CD4-positive, alpha-beta T cell treated with Interleukin-4 for 1 hour (primary cell): ENCODE results near the gene IL17REL.

Source experiments
- DNase-seq, 2 donors: peaks; one replicate each; pipeline ENCODE4 v3.0.0-alpha.2; 2020 to 2022

IL17REL gene

GRCh38 chr22:49954991-49955580, 57.5 kb downstream of the IL17REL start:
- DNase-seq: no peak

DNA sequence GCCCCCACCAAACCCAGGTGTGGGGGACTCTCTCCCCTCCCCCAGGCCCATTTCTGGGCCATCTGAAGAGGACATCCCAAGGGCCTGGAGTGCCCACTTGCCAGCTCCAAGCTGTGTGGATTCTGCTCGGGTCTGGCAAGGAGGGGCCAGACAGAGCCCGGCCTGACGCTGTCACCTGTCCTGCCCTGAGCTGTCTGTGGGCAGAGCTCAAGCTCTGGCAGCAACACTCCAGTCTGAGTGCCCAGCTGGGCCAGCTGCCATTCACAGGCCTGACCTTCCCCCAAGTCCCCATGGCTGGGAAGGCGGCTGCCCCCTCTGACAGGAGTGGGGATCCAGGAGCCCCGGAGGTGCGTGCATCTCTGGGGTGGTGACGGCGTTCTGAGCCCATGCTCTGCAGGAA, 58.2 kb downstream of the IL17REL start:
- no peak for DNase-seq

DNA sequence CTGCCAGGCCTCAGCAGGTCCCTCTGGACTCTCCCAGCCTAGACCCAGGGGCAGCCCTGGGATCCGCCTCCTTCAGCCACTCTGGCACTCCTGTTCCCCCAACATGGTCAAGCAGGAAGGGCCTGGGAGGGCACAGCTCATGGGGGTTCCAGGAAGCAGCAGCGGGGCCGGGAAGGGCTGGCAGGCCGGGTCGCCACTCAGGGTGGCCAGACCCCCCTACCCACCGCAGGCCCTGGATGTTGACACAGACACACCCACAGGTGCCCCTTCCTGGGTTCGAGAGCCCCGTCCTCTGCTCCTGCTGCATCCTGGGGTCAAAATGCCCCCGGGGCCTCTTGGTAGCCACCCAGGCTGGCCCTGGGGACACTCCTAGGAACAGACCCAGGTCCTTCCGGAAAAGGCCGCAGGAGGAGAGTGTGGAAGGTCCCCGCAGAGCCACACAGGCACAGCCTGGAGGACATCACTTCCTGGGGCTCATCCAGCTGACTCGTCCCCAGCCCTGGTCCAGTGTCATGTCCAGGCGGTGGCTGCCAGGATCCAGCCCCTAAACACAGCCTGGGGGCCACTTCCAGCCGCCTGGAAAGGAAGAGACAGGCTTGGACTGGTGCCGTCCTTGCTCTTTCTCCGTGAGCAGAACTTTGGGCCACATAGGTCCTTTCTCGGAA, 58.8 kb downstream of the IL17REL start:
- no peak for DNase-seq

DNA sequence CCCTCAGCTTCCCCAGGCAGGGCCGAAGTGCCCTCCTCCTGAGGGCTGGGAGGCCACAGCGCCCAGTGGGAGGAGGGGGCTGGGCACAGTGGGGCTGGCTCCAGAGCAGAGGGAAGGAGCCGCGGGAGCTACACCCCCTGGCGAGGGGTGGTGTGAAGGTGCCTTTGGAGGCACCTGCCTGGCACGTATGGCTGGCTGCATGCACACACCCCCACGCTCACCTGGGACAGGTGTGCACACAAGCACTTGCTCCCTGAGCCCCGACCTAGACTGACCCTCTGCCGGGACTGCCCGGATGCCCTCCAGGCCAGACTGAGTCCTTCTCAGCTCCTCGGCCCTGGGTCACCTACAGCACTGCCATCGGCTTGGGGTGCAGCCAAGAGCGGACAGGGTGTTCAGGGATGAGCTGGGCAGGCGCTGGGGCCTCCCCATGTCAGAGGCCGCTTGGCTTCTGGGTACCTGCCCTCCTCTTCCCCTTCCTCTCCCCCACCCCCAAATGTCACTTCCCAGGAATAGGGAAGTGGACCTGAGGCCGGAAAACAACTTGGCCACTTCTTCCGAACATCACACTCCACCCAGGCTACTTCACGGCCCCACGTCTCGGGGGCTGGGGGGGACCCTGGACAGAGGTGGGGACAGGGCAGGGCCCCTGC, 59.4 kb downstream of the IL17REL start:
- DNase-seq: peak; percentile 23 to 68

GRCh38 chr22:49951986-49952896, 60.3 kb downstream of the IL17REL start:
- no peak for DNase-seq

DNA sequence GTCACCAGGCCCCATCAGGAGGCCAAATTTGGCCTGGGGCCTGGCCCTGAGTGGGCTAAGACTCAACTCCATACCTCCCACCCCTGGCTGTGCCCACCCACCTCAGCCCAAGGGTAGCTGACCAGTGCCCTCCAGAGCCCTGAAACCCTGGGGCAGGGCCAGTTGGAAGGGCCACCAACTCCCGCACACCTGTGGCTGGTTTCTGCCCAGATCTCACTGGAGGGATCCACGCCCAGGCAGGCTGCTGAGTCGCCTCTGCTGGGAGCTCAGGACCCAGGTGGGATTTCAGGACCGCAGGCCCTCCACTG, 60.9 kb downstream of the IL17REL start:
- DNase-seq: no peak

DNA sequence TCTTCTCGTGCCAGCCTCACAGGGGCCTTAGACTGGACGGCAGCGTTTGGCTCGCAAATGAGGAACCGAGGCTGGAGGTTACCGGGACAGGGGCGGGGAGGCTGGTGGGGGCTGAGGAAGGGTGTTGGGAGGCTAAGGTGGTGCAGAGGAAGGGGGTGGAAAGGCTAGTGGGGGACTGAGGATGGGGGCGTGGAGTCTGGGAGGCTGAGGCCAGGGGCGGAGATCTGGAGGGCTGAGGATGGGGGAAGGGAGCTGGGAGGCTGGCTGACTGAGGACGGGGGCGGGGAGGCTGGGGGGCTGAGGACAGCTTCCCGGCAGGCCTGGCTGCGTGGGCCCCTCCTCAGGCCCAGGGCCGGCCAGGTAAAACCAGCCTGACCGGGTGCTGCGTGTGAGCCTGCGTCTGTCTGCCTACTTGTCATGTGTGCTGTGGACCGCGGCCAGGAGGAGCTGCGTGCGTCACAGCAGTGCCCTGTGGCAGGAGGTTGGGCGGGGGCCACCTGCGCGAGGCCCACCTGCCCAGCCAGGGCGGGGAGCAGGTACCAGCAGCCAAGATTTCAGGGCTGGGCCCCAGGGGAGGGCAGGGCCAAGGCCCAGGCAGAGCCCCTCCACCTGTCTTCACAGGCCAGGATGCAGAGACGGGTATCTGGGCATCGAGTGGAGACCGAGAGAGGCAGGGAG, 61.4 kb downstream of the IL17REL start:
- DNase-seq: no peak

GRCh38 chr22:49950396-49950994, 62.1 kb downstream of the IL17REL start:
- no peak for DNase-seq

DNA sequence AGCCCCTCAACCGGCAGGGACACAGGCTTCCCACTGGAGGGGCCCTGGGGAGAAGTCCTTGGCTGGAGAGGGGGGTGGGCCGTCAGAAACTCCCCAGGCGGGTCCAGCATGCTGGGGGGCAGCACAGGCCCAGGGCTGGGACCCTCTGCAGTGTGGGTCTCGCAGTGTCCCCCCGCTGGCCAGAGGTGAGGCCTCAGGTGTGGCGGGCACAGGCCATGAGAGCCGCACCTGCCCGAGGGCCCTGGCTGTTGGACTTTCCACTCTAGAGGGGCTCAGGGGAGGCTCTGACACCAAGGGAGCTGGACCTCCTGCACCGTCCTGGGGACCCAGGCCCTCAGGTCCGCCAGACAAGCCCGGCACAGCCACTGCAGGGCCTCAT, 62.7 kb downstream of the IL17REL start:
- no peak for DNase-seq

DNA sequence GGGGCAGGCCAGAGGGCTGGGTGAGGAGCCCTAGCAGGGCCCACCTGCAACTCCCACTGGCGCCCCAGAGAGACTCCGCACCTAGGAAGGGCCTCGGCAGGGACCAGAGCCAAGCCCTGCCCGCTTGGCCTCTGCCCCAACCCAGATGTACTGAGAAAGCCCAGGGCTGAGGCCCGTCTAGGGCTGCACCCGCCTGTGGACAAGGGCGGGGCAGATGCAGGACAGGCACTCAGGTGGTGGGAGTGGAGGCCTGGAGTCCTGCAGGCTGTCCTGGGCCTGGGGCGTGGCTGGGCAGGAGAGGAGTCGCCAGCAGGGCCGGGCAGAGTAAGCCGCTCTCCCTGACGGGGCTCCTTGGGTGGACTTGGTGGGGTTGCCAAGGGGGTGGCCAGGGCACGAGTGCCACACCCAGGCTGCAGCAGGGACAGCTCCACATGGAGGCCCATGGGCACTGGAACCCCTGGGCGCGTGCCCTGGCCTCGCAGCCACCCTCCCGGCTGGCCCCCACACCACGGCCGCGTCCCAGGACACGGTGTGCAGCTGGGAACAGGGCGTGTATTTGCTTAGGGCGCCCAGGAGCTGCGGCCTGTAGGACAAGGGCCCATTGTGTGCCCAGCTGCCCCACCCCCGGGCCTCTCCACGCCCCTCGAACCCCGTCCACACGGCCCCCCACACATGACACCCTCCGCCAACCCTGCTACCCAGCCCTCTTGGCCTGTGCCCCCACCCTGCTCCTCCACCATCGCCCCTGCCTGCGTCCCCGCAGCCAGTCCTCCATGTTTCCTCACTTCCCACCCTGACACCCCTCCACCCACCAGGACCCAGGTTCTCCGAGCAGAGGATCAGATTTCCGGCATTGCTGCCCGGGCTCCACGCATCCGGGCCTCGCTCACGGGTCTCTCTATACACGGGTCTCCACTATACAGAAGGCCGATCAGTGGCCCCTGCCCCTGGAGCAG, 63.3 kb downstream of the IL17REL start:
- no peak for DNase-seq

DNA sequence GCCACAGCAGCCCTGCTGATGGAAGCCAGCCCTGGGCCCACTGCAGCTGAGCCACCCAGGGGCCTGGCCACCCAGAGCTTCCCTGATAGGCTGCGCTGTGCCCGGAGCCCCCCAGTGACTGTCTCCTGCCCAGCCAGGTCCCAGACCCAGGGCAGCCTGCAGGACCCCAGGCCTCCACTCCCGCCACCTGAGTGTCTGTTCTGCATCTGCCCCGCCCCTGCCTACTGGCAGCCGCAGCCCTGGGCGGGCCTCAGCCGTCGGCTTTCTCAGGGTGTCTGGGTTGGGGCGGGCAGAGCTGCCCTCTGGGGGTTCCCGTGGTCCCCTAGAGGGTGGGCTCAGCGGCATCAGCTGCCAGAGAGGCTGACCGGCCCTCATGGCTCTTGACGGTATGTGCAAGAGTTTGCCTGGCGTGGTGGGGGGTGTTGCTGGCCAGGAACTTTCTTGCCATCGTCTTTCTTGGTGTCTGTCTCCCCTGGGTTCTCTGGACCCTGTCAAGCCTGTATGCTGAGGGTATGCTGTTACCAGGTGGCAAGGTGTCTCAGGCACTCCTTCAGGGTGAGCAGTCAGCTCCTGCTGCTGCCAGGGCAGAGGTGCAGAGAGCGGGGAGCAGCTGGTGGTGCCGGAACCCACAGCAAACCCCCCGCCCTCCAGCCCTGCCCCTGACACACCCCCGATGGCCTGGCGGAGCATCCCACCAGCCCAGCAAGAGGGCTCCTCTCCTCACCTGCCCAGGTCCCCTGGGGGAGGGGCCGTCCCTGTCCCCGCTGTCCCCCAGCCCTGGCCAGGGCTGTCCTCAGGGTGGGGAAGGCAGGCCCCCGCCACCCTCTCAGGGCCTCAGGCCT, 64.2 kb downstream of the IL17REL start:
- no peak for DNase-seq

DNA sequence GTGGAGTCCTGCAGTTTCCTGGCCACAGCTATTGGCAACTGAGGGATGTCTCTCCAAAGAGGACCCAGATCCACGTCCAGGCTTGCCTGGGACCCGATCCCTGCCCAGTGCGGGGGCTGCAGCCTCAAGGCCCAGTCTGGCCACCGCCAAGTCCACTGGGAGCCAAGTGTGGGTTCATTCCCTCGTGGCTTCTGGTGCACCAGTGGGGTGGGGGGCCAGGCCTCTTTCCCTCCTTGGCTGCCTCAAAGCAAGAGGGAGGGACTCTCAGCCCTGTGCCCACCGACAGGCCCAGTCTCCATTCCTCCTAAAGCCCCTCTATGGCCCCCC, 65.3 kb downstream of the IL17REL start:
- no peak for DNase-seq

- no peak for DNase-seq
Measured at GRCh38 chr22:49946612-49947295, 65.8 kb downstream of the IL17REL start.

DNA sequence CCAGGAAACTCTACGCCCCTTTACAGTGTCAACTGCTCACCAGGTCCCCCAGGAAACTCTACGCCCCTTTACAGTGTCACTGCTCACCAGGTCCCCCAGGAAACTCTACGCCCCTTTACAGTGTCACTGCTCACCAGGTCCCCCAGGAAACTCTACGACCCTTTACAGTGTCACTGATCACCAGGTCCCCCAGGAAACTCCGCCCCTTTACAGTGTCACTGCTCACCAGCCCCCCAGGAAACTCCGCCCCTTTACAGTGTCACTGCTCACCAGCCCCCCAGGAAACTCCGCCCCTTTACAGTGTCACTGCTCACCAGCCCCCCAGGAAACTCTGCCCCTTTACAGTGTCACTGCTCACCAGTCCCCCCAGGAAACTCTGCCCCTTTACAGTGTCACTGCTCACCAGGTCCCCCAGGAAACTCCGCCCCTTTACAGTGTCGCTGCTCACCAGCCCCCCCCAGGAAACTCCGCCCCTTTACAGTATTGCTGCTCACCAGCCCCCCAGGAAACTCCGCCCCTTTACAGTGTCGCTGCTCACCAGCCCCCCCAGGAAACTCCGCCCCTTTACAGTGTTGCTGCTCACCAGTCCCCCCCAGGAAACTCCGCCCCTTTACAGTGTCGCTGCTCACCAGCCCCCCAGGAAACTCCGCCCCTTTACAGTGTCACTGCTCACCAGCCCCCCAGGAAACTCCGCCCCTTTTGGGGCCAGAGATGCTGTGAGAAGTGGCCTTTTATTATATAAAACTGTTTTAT, 67.3 kb downstream of the IL17REL start:
- DNase-seq: peak; percentile 86 to 87
